Inflammatory macrophage treated with lipopolysaccharide for 4 hours (primary cell): ENCODE data around the gene GINS2.
A peak's percentile ranks its signal among the peaks of the same experiment; 100 is the strongest.

Source experiments
- DNase-seq: peaks from one replicate; pipeline ENCODE4 v3.0.0-alpha.2; 2020

Gene GINS2

GRCh38 chr16:85689285-85689949, 663 bp upstream of the GINS2 start:
- DNase-seq = no peak

GRCh38 chr16:85687651-85688471, 893 bp downstream of the GINS2 start:
- DNase-seq = no peak

- DNase-seq = no peak
Measured at GRCh38 chr16:85686912-85687591, 1.7 kb downstream of the GINS2 start.

GRCh38 chr16:85685251-85685650, 3.5 kb downstream of the GINS2 start:
- no peak for DNase-seq

- no peak for DNase-seq
Measured at GRCh38 chr16:85683363-85683762, 5.4 kb downstream of the GINS2 start.

GRCh38 chr16:85682516-85682915, 6.2 kb downstream of the GINS2 start:
- DNase-seq = no peak

GRCh38 chr16:85681255-85681654, 7.5 kb downstream of the GINS2 start:
- no peak for DNase-seq

GRCh38 chr16:85680352-85680944, 8.3 kb downstream of the GINS2 start:
- DNase-seq = no peak

- DNase-seq = no peak
Measured at GRCh38 chr16:85679870-85680269, 8.9 kb downstream of the GINS2 start.

- DNase-seq = no peak
Measured at GRCh38 chr16:85678821-85679220, 9.9 kb downstream of the GINS2 start.

GRCh38 chr16:85678016-85678415, 10.7 kb downstream of the GINS2 start:
- DNase-seq = no peak

- no peak for DNase-seq
Measured at GRCh38 chr16:85677383-85677967, 11.3 kb downstream of the GINS2 start.

- no peak for DNase-seq
Measured at GRCh38 chr16:85676466-85676865, 12.3 kb downstream of the GINS2 start.

GRCh38 chr16:85675251-85675874, 13.4 kb downstream of the GINS2 start:
- peak; percentile 35 for DNase-seq

- DNase-seq = no peak
Measured at GRCh38 chr16:85674828-85675227, 13.9 kb downstream of the GINS2 start.

GRCh38 chr16:85674418-85674755, 14.4 kb downstream of the GINS2 start:
- no peak for DNase-seq

GRCh38 chr16:85673529-85674417, 15.0 kb downstream of the GINS2 start:
- no peak for DNase-seq

GRCh38 chr16:85670840-85671239, 17.9 kb downstream of the GINS2 start:
- no peak for DNase-seq

- no peak for DNase-seq
Measured at GRCh38 chr16:85668676-85669424, 19.9 kb downstream of the GINS2 start.

GRCh38 chr16:85667841-85668413, 20.8 kb downstream of the GINS2 start:
- DNase-seq = no peak

- DNase-seq = no peak
Measured at GRCh38 chr16:85667261-85667660, 21.5 kb downstream of the GINS2 start.
